Transverse colon (tissue), 3 donors: ENCODE measurements around the gene TEKT1.

Experiments
- POLR2A ChIP-seq: fragments of 450-650 bp; IDR thresholded peaks from one replicate; pipeline ENCODE4 v1.6.1; 2016; ENCODE audit warnings: antibody characterized with exemption, mild to moderate bottlenecking, moderate library complexity
- TF ChIP-seq, protein P1 (sequence below), 5 experiments: fragments of 200-600 bp in 3 of 5; fragments of 450-650 bp in 2 of 5; sonication (generic) in 3 of 5; IDR thresholded peaks; 1 replicate in 2 of 5; 2 replicates in 3 of 5; pipeline ENCODE4 v1.5.1; 2016 to 2017; ENCODE audit warnings: antibody characterized with exemption in 5 of 5, inconsistent platforms in 3 of 5, mild to moderate bottlenecking in 2 of 5, moderate library complexity in 1 of 5

DNA sequence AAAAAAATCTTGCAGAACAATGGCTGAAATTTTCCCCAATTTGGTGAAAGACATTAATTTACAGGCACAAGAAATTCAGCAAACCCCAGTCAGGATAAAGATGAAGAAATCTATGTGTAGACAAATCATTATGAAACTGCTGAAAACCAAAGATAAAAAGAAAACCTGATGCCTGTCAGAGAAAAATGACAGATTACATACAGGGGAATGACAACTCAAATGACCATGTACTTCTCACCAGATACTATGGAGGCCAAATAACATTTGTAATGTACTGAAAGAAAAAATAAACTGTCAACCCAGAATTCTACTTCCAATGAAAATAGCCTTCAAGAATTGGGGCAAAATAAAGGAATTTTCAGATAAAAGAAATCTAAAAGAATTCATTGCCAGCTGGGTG is 82.9 kb downstream of the TEKT1 start:
- TF ChIP-seq, protein P1, sequence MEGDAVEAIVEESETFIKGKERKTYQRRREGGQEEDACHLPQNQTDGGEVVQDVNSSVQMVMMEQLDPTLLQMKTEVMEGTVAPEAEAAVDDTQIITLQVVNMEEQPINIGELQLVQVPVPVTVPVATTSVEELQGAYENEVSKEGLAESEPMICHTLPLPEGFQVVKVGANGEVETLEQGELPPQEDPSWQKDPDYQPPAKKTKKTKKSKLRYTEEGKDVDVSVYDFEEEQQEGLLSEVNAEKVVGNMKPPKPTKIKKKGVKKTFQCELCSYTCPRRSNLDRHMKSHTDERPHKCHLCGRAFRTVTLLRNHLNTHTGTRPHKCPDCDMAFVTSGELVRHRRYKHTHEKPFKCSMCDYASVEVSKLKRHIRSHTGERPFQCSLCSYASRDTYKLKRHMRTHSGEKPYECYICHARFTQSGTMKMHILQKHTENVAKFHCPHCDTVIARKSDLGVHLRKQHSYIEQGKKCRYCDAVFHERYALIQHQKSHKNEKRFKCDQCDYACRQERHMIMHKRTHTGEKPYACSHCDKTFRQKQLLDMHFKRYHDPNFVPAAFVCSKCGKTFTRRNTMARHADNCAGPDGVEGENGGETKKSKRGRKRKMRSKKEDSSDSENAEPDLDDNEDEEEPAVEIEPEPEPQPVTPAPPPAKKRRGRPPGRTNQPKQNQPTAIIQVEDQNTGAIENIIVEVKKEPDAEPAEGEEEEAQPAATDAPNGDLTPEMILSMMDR (IDR thresholded peaks at IDR 0.05): no peak
- no peak for TF ChIP-seq POLR2A
